GM19438 (cell line): Measurements from ENCODE around the gene CHST15.

ENCODE experiments used
- ATAC-seq: cut with Tn5 transposase; IDR thresholded peaks from one replicate; pipeline ENCODE4 v1.9.1; 2021; ENCODE audit warnings: low read depth; ENCODE audit not compliant: unreplicated experiment

Gene CHST15

DNA sequence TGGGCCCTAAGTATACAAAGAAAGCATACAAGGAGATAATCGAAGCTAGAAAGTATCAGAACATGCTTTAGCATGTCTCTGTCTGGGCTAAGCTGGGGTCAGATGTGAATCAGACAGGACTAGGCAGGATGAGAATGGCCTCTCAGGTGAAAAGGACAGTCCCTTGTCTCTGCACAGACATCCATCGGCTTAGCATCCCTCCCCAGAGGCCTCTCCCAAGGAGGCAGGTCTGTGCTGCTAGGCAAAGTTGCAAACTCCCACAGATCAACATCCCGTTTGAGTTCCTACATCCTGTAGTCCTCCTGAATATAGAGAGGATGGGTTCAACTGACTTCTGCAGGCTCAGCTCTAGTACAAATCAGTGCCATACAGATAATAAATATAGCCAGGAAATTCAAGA lies 24.5 kb downstream of the CHST15 start:
- no peak for ATAC-seq

DNA sequence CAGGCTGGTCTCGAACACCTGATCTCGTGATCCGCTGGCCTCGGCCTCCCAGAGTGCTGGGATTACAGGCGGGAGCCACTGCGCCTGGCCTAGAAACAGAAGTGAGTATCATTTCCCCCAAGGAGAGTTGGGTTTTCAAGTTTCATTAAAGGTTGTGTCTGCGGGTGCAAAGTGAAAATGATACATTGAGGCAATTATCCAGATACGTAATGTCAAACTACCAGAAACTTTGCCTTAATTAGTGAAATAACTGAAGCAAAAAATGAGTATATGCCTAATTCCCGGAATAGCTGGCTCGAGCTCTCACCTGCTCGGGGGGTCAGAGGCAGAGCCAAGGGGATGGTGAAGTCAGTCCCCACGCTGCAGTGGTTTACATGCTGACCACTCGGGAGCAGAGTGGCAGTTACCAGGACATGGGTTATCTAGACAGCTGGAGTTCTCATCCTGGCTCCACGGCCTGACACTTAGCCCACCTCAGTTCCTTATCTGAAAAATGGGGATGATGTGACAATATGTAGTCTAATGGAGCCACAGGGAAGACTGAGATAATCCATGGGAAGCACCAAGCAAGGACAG lies 25.5 kb downstream of the CHST15 start:
- ATAC-seq: no peak

DNA sequence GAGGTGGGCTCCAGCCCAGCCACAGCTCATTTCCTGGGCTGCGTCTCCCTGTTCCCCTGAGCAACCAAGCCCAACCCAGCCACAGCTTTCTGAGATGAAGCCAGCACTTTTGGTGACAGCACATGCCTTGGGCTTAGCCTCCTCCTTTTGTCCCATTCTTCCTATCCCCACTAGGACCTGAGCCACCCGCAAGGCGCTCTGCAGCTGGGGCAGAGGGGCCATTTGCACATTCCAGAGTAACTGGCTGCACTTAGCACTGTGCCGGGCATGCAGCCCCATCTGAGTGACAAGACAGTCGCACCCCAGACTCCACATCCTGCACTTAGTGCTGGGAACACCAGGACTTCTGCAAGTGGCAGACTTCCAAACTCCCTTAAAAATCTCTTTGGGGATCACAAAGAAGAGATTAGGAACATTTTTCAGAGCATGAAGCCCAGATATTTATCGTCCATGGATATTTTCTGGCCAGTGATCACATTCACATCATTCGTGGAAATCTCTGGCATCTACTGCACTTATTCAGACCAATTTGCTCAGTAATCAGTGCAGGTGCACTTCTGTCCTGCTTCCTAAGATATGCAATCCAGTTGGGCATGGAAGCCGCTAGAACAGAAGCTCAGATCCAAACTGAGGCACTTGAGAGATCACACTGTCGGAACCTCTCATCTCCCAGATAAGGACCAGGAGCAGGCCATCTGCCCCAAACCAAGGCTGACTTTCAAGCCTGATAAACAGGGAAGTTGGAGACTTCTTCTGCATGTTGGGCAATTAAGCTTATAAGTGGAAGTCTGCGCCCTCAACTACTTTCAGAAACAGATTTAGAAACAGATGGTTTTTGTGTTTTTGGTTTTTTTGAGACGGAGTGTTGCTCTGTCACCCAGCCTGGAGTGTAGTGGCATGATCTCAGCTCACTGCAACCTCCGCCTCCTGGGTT lies 26.4 kb downstream of the CHST15 start:
- no peak for ATAC-seq

DNA sequence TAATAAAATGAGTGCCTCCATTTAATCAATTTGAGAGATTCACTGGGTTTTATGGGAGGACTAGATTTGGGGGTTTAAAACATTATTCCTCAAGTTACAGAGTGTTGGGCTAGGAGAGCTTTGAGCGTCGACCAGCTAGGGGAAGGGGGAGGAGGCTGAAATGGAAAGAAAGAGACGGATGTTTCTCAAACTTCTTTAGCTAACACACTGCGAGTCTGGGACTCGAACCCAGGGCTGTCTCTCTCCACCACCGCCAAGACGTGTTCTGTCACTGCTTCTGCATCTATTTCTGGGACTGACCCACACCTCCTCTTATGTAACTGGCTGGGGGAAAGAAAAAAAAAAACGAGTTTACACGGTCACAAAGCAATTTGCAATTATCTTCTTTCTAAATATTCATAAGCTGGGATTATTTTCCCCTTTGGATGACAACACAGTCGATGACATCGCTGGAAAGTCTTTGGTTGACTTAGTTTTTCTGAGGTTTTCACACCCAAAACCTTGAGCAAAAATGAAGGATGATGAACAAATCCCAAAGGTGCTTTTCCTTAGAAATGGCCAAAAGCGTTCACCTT lies 27.2 kb downstream of the CHST15 start:
- ATAC-seq: no peak

DNA sequence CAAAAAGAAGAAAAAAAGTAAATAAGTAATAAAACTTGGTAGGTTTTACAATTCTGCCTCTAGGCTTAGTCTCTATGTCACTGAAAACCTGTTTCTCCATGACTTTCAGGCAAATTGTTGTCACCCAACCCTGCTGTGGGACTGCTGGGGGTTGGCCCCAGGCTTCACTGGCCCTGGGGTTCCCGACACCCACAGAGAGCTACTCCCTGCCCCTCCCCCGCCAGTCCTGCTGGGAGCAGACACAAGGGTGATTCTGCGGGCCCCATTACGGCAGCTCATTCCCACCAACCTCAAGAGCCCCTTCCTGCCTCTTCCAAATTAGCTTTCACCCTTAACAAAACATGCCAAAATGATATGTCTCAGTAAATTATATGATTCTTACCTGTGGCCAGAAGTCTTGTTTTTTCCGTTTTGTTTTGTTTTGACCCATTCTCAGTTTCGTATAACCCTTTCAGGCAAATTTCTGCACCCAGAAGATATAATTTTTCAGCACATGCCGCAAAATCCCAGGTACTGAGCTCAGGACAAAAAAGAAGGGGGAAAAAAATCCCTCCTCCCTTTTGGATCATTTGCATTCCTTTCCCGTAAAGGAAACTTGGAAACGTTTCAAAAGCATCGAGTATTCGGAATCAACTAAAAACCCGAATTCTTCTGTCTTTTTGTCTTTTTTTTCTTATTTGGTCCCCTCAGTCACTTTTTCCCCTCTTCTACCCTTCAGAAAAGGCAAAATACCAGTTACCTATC lies 27.8 kb downstream of the CHST15 start:
- no peak for ATAC-seq

DNA sequence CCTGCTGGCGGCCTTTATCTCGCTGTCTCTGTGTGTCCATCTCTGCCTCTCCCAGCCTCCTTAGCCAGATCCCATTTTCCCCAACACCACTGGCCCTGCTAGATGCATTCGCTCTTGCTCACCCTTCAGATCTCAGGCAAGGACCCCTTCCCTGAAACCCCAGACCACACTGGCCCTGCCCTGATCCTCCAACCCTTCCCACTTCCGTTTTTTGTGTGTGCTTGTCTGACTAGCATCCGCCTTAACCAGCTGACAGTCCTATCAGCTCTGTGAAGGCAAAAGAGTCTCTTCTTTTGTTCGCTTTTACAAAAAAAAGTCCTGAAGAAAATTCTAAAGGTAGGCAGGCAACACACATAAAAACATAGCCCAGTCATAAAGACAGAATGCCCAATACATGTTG lies 28.7 kb downstream of the CHST15 start:
- ATAC-seq: no peak

DNA sequence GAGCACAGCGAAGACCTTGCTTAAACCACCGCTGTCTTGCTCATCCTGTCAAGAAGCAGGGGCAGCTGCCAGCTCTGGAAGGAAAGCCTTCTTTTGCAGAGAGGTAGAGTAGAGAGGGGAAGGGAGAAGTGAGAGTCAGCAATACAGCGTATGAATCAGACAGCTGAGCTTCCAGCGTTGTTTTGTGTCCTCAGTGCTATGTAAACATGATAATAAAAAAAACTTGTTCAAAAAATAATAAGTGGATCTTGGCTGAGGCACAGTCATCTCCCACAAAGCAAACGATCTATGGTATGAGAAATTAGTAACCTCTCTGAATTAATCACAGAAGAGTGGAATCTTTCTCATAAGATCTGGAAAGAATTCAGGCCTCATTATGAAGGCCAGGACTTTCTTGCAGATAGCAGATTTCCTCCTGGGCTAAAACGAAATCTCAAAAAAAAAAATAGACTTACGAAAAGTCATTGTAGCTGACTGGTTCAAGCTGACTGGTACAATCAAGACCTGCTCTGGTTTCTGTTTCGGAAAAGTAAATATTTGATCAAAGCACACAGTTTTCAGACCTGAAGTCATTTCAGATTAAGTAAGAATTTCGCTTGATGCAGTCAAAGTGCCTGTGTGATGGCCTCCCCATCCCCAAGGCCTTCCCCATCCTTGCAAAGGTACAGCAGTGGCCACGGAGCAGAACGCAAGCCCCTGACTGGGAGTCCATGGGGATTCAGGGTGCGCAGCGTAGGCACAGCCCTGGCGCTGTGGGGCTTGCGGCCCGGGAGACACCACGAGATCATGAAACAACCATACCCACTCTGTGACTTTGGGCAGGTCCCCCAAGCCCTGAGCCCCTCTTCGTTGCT lies 29.4 kb downstream of the CHST15 start:
- ATAC-seq: no peak

DNA sequence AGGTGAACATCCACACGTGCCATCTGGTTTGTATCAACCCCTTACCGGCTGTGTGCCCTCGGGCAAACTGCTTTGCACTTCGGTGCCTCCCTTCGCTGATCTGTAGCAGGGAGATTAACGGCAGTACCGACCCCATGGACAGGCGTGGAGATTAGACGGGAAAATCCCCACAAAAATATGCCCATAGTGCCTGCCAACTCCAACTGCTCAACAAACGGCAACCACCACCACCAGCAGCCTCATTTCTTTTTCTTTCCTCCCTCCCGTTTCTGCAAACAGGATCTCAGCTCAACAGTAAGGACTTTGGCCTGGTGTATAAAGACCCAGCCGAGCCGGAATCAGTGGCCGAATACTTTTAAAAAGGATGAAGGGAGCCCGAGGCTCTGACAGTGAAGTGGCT lies 31.0 kb downstream of the CHST15 start:
- ATAC-seq: no peak

DNA sequence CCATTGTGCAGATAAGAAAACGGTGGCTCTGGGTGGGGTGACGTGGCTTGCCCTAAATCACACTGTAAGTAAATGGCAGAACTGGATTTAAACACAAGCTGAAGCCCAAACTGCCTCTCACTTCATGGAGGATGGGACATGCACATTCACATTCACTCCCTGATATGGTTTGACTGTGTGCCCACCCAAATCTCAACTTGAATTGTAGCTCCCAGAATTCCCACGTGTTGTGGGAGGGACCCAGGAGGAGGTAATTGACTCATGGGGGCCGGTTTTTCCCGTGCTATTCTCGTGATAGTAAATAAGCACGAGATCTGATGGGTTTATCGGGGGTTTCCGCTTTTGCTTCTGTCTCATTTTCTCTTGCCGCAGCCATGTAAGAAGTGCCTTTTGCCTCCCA lies 32.4 kb downstream of the CHST15 start:
- ATAC-seq: no peak

DNA sequence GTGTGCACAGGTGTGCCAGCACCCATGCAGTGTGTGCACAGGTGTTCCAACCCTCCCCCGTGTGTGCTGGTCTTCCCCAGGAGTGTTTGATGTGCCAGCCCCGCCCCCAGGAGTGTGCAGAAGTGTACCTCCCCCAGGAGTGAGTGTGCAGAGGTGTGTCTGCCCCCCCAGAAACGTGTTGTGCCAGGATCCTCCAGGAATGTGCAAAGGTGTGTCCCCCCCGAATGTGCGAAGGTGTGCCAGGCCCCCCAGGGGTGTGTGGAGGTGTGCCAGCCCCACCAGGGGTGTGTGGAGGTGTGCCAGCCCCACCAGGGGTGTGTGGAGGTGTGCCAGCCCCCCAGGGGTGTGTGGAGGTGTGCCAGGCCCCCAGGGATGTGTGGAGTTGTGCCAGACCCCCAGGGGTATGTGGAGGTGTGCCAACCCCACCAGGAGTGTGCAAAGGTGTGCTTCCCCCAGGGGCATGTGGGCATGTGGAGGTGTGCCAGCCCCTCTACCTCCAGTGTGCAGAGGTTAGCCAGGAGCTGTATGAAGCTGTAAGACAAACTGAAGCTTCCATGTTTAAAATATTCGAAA lies 33.2 kb downstream of the CHST15 start:
- no peak for ATAC-seq

DNA sequence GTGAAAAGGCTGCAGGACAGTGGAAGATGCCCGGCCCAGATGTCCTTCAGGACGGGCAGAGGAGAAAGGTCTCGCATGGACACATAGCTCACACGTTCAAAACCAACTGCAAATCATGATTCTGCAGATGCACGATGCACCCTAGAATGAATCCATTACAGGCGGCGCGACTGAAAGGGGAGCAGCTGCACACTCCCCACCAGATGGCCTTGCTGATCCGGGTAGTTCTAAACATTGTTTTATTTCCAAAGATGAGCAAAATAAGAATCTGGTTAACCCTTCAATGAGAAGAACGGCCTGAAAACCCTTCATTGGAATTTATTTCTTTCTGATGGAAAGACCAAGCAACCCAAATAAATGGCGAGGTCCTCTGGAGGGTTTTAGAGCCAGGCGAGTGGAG lies 33.8 kb downstream of the CHST15 start:
- no peak for ATAC-seq

DNA sequence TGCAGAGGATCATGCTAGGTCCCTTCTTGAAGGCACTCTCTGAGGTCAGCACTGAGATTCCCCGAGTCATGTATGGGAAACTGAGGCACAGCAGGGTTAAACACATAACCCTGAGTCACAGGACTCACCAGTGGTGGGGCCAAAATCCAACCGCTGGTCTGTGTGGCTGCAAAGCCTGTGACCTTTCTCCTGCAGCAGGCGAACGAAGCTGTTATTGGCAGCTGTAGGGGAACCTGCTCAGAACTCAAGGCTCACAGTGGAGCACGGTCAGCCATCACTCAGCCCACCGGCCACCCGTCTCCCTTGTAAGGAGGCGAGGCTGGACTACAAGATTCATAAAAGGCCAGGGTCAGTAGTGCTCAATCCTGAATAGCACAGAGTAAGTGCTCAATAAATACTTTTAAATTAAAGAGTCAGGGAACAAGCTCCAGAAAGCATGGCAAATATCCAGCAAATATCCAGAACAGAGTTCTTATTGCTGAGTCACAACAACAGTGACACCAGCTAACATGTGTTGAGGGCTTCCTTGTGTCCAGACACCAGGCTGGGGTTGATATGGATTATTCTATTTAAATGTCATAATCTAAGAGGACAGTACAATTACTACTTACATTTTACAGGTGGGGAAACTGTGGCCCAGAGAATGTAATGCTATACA lies 34.9 kb downstream of the CHST15 start:
- no peak for ATAC-seq

DNA sequence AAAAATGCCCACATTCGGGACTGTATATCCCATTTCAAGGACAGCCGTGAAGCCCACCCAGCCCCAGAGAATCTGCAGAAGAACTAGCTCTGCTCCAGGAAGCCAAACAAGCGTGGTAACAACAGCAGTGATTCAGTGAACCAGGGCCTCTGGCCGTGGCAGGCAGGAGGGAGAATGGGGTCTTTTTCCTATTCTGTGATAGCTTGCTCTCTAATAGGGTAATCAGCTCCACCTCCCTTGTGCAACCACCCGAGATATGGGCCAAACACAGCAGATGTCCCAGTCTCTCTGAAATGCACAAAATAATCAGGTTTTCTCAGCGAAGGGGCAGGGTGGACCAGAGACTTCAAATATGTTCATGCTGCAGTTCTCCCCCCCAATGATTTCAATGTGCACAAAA lies 35.8 kb downstream of the CHST15 start:
- no peak for ATAC-seq

DNA sequence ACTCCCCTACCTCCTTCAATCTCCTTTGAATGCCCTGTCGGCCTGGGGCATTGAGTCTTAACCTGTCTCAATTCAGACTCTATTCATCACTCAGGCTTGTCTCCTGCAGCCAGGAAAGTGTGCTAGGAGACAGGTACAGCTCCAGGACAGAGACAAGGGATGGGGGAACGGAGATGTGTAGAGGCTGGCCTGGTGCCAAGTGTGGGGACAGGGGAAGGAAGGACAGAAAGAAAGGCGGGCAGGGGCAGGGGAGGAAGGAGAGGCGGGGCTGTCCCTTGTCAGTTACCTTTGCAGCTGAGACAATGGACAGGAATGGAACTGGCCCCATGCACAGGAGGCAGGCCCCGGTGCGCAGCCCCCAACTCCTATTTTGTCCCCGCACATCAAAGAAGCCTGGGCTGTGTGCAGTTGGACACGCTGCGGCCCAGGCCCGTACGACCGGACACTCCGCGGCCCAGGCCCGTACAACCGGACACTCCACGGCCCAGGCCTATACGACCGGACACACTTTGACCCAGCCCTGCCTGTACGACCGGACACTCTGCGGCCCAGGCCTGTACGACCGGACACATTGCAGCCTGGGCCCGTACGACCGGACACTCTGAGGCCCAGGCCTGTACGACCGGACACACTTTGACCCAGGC lies 36.9 kb downstream of the CHST15 start:
- ATAC-seq: no peak

DNA sequence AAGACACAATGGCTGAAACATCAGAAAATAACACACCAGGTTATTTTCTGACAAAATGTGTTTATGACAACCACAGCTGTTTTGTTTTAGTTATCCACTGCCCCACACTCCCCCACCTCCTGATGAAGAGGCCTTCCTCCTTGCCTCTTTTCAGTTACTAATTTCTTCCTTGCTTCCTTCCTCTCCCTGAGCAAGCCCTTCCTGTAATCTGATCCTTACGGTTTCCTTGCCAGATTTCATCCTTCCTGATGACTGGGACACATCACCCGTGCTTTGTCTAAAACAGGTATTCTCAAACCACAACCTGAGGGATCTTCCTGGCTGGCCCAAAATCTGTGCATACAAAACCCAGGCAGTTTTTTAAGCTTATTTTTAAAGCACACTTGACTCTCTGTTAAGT lies 39.4 kb downstream of the CHST15 start:
- no peak for ATAC-seq

DNA sequence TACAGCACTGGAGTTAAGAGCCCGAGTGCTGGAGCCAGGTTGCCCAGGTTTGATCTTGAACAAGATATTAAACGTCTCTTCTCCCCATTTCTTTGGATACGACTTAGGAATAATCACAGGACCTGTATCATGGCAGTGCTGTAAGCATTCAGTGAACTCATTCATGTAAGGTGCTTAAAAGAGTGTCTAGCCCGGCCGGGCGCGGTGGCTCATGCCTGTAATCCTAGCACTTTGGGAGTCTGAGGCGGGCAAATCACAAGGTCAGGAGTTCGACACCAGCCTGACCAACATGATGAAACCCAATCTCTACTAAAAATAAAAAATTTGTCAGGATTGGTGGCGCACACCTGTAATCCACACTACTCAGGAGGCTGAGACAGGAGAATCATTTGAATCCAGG lies 40.8 kb downstream of the CHST15 start:
- ATAC-seq: no peak

DNA sequence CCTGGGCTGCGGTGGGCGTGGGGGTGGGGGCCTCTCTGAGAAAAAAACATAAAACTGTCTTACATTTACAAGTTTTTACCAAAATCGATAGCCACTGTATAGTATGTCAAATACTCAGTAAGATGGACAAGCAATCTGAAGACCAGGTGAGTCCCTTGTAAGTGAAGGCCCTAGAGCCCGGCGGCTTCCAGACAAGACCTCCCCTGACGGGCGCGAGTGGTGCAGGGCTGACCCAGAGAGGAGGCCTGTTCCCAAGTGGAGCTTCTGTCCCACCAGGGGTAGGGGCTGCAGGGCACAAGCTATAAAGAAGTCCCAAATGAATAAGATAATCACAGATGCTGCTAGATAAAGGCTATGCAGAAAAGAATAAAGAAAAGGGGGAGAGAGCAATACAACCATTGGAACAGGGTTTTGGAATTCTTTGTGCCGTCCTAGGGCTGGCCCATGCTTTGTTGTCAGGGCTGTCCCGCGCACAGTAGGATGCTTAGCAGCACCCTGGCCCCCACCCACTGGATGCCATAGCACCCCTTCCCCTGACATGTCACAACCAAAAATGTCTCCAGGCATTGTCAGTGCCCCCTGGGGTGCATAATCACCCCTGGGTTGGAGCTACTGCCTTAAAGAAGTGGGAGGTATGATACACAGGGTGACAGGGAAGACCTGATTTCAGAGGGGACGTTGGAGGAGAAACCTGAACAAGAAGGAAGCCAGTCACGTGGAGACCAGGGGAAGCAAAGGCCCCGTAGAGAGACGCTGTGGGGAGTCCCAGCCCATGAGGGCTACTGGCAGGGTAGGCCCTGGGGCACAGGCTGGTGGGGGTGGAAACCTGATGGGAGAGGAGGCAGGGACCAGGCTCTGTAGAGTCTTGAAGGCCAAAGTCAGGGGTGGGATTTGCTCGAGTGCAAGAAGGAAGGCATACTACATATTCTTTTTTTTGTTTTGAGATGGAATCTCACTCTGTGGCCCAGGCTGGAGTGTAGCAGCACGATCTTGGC lies 43.1 kb downstream of the CHST15 start:
- ATAC-seq: no peak

DNA sequence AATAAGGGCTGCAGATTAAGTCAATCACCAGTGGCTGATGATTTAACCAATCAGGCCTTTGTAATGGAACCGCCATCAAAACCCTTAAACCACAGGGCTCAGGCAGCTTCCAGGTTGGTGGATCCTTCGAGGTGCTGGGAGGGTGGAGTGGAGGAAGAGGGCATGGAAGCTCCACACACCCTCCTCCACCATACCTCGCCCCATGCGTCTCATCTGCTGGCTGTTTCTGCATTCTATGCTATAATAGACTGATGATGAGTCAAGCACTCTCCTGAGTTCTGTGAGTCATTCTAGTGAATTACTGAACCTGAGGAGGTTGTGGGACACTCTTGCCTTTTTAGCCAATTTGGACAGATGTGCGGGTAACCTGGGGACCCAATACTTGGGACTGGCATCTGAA lies 43.9 kb downstream of the CHST15 start:
- ATAC-seq: no peak
